Esophagus muscularis mucosa (tissue), 4 donors: Measurements from ENCODE around the gene FHDC1. TPM values are rescaled to one million over a fixed set of nuclear protein-coding genes. Genes with fewer than 3 reads are reported as not detected.

Source experiments
- DNase-seq: peaks from one replicate; pipeline ENCODE4 v3.0.0-alpha.2; 2017; ENCODE audit errors: extremely low spot score
- H3K27ac ChIP-seq, 4 donors: fragments of 200-600 bp; sonication (generic); replicated peaks in 1 of 4; 1 replicate in 3 of 4; 2 replicates in 1 of 4; pipeline ENCODE4 v1.5.1; 2016 to 2019; ENCODE audit warnings: mild to moderate bottlenecking in 1 of 4
- H3K27me3 ChIP-seq, 4 donors: fragments of 200-600 bp; sonication (generic); one replicate each; pipeline versions ENCODE4 v1.5.1 to v1.6.0; 2016 to 2019
- H3K36me3 ChIP-seq, 4 donors: fragments of 200-600 bp; sonication (generic); one replicate each; pipeline ENCODE4 v1.5.1; 2016 to 2019
- H3K4me1 ChIP-seq, 4 donors: fragments of 200-600 bp; sonication (generic); one replicate each; pipeline ENCODE4 v1.5.1; 2016 to 2019
- H3K4me3 ChIP-seq, 4 donors: fragments of 200-600 bp; sonication (generic); 1 replicate in 2 of 4; 2 replicates in 2 of 4; pipeline ENCODE4 v1.5.1; 2016 to 2019; ENCODE audit warnings: mild to moderate bottlenecking in 4 of 4, moderate library complexity in 1 of 4
- H3K9me3 ChIP-seq, 4 donors: fragments of 200-600 bp; sonication (generic); 1 replicate in 3 of 4; 2 replicates in 1 of 4; pipeline ENCODE4 v1.5.1; 2016 to 2019
- CTCF ChIP-seq, 3 experiments: fragments of 200-600 bp in 2 of 3; fragments of 450-650 bp in 1 of 3; sonication (generic) in 2 of 3; IDR thresholded peaks; one replicate each; pipeline ENCODE4 v1.5.1; 2017 to 2019; ENCODE audit warnings: antibody characterized with exemption in 3 of 3, mild to moderate bottlenecking in 2 of 3, moderate library complexity in 1 of 3
- EP300 ChIP-seq: sonication (generic); formaldehyde crosslinking; IDR thresholded peaks from one replicate; pipeline ENCODE4 v1.6.1; 2017; ENCODE audit warnings: antibody characterized with exemption
- POLR2A ChIP-seq: fragments of 450-650 bp; IDR thresholded peaks from one replicate; pipeline ENCODE4 v1.6.1; 2017; ENCODE audit warnings: antibody characterized with exemption, moderate library complexity, mild to moderate bottlenecking, low read depth
- POLR2AphosphoS5 ChIP-seq, 2 donors: sonication (generic); formaldehyde crosslinking; IDR thresholded peaks; one replicate each; pipeline ENCODE4 v1.6.1; 2017; ENCODE audit warnings: antibody characterized with exemption in 2 of 2
- WGBS: methylation state at CpG from one replicate; pipeline ENCODE4 v1.1.5; 2018; 5-methylcytosine and 5-hydroxymethylcytosine counted together
- intact Hi-C: fragments of 100-400 bp; cut with DNase I; formaldehyde crosslinking; loops from one replicate; pipeline ENCODE4 v1.15.1; 2023
- total RNA-seq, 4 donors: library from RNA; depleted of rRNA; stranded (reverse); fragments of >200 nt; gene quantifications; one replicate each; pipeline versions ENCODE4 v1.1.0 to v1.2.1, GENCODE V29; 2016

FHDC1 gene
- total RNA-seq, 4 donors from 2014 or later = 0.83 to 2.1 (median 1.6) TPM

- intact Hi-C loops = no loop called here
- TF ChIP-seq POLR2AphosphoS5 (IDR thresholded peaks at IDR 0.05) (no peak), CTCF (IDR thresholded peaks at IDR 0.05) (no peak), EP300 (no peak), POLR2A (no peak)
- Histone ChIP-seq H3K4me1 (peaks cover 14 to 18% (median 16%) of the 10 kb centered on the region in 4 donors), H3K4me3 (no peak overlapping the region), H3K27ac (peak overlapping the region; percentile 8 to 58 (median 40)), H3K9me3 (no peaks in the 10 kb centered on the region), H3K36me3 (no peaks in the 10 kb centered on the region), H3K27me3 (no peaks in the 10 kb centered on the region)
- WGBS = 60% methylated on average over 12 of the region's 12 CpGs
- DNase-seq = no peak
Observed at GRCh38 chr4:152956650-152957436, 20.7 kb downstream of the FHDC1 start.

- peak in 1 of 3 experiments; percentile 14 for TF ChIP-seq CTCF (IDR thresholded peaks at IDR 0.05)
- TF ChIP-seq EP300 = no peak
- TF ChIP-seq POLR2AphosphoS5 (IDR thresholded peaks at IDR 0.05) = no peak
- TF ChIP-seq POLR2A = no peak
- no peak for DNase-seq
- H3K27ac ChIP-seq = peak overlapping the region in 3 of 4 donors; percentile 1 to 58 (median 52)
- no peaks in the 10 kb centered on the region for H3K9me3 ChIP-seq
- WGBS = 77% methylated on average over 11 of the region's 11 CpGs
- H3K4me3 ChIP-seq = no peak overlapping the region
- no peaks in the 10 kb centered on the region for H3K27me3 ChIP-seq
- intact Hi-C loops = no loop called here
- peaks cover 14 to 18% (median 16%) of the 10 kb centered on the region in 4 donors for H3K4me1 ChIP-seq
- no peaks in the 10 kb centered on the region for H3K36me3 ChIP-seq
Observed at GRCh38 chr4:152957437-152958171, 21.5 kb downstream of the FHDC1 start.

GRCh38 chr4:152959080-152959479, 23.0 kb downstream of the FHDC1 start:
- Histone ChIP-seq H3K27ac (no peak overlapping the region), H3K4me1 (peaks cover 14 to 18% (median 16%) of the 10 kb centered on the region in 4 donors), H3K4me3 (no peak overlapping the region), H3K36me3 (no peaks in the 10 kb centered on the region), H3K27me3 (no peaks in the 10 kb centered on the region), H3K9me3 (no peaks in the 10 kb centered on the region)
- no peak for DNase-seq
- TF ChIP-seq POLR2A (no peak), POLR2AphosphoS5 (IDR thresholded peaks at IDR 0.05) (no peak), CTCF (IDR thresholded peaks at IDR 0.05) (no peak), EP300 (no peak)
- WGBS = 76% methylated on average over 2 of the region's 2 CpGs
- intact Hi-C loops = no loop called here

GRCh38 chr4:152960082-152960481, 24.0 kb downstream of the FHDC1 start:
- TF ChIP-seq EP300 = no peak
- no peak for TF ChIP-seq POLR2A
- TF ChIP-seq CTCF (IDR thresholded peaks at IDR 0.05) = no peak
- no peak for TF ChIP-seq POLR2AphosphoS5 (IDR thresholded peaks at IDR 0.05)
- H3K27me3 ChIP-seq = no peaks in the 10 kb centered on the region
- H3K4me3 ChIP-seq = no peak overlapping the region
- peaks cover 14 to 18% (median 16%) of the 10 kb centered on the region in 4 donors for H3K4me1 ChIP-seq
- H3K27ac ChIP-seq = no peak overlapping the region
- H3K36me3 ChIP-seq = no peaks in the 10 kb centered on the region
- intact Hi-C loops = no loop called here
- WGBS = 93% methylated on average over 3 of the region's 3 CpGs
- no peak for DNase-seq
- H3K9me3 ChIP-seq = no peaks in the 10 kb centered on the region
